Natural killer cell treated with Interleukin-12 subunit alpha and Interleukin-12 subunit beta and Interleukin-15 and Interleukin-18, amount 100 ng/mL, for 72 hours (primary cell): ENCODE measurements around the gene TRPM5. TPM values are rescaled to one million over a fixed set of nuclear protein-coding genes. Genes with fewer than 3 reads are reported as not detected.
A peak's percentile ranks its signal among the peaks of the same experiment; 100 is the strongest.
"Not testable (repeated sequence)": the region's sequence is repeated elsewhere in the genome, so short reads cannot be mapped to it uniquely, and the experiment has no call there.

Experiments used
- ATAC-seq, 2 donors: fragments of 150-1000 bp; cut with Tn5 transposase in 1 of 2; sonication (Bioruptor Pico), chemical (Tn5 transposase) in 1 of 2; 2 replicates each; pipeline ENCODE4 v1.10.0; 2021
- DNase-seq: peaks from one replicate; pipeline ENCODE4 v3.0.0; 2022; ENCODE audit warnings: low spot score
- H3K27ac Mint-ChIP-seq, 2 donors: 1 replicate in 1 of 2; 2 replicates in 1 of 2; pipeline ENCODE4 v1.8.0; 2022; ENCODE audit warnings: mixed read lengths in 2 of 2, mild to moderate bottlenecking in 1 of 2, moderate library complexity in 1 of 2
- H3K27me3 Mint-ChIP-seq, 2 donors: 1 replicate in 1 of 2; 2 replicates in 1 of 2; pipeline ENCODE4 v1.8.0; 2022; ENCODE audit warnings: mixed read lengths in 2 of 2
- H3K36me3 Mint-ChIP-seq: one replicate; pipeline ENCODE4 v1.8.0; 2022; ENCODE audit warnings: mixed read lengths
- H3K4me1 Mint-ChIP-seq, 2 donors: 1 replicate in 1 of 2; 2 replicates in 1 of 2; pipeline ENCODE4 v1.8.0; 2022; ENCODE audit warnings: low read depth in 2 of 2, mixed read lengths in 2 of 2, mild to moderate bottlenecking in 1 of 2
- H3K4me3 Mint-ChIP-seq: one replicate; pipeline ENCODE4 v1.8.0; 2022; ENCODE audit warnings: mixed read lengths
- H3K9me3 Mint-ChIP-seq: 2 replicates; pipeline ENCODE4 v1.8.0; 2022; ENCODE audit warnings: mixed read lengths
- total RNA-seq, 2 donors: library from RNA; stranded (reverse); gene quantifications; one replicate each; pipeline ENCODE4 v1.2.3, GENCODE V29; 2022

The TRPM5 gene
- total RNA-seq = not detected

DNA sequence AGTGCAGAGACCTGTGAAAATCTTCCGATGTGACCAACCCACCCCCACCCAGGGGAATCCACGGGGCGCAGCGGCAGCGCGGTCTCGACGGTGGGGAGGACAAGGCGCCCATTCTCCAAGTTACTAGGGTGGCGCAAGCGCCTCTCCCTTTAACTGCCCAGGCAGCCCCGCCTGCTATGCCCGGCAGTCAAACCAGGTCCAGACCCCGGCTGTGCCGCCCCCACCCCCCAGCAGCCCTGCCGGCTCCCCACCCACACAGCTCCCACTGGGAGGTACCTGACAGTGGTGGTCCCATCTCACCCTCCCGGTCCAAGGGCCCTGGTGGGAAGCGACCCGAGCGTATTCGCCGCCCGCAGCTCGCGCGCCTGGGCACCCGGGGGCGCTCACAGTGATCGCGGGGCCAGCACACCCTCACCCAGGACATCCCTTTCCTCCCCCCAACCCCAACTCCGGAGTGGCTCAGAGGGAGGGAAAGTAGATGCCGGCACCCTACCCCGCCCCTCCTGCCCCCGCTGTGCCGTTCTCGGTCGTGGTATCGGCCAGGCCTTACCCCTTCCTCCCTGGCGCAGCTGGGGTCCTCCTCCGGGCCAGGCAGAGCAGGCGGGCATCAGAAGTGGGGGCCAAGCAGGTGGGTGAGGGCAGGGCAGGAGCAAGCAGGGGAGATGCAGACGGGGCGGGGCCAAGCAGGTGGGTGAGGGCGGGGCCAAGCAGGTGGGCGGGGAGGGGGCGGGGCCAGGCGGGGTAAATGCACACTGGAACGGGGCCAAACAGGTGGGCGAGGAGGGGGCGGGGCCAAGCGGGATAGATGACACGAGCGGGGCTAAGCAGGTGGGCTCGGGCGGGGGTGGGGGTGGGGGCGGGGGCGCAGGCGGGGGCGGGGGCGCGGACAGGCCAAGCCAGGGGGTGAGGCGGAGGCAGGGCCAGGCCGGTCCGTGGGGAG, at the start of gene TRPM5:
Gene TRPM5, minus strand, starts transcription at position 634 of the 940 bp plus-strand sequence. CDS start 21,478 bp downstream, outside the sequence.
- Mint-ChIP-seq H3K4me3 (peak within 1 kb of the TSS; percentile 71), H3K4me1 (peaks cover 0 to 5% of the 10 kb centered on the region in 2 donors), H3K36me3 (no peaks in the 10 kb centered on the region), H3K27me3 (peaks cover 14 to 27% of the 10 kb centered on the region in 2 donors), H3K9me3 (no peaks in the 10 kb centered on the region), H3K27ac (no peak within 1 kb of the TSS)
- DNase-seq (peak; percentile 63), ATAC-seq (peak; percentile 14 to 48)

DNA sequence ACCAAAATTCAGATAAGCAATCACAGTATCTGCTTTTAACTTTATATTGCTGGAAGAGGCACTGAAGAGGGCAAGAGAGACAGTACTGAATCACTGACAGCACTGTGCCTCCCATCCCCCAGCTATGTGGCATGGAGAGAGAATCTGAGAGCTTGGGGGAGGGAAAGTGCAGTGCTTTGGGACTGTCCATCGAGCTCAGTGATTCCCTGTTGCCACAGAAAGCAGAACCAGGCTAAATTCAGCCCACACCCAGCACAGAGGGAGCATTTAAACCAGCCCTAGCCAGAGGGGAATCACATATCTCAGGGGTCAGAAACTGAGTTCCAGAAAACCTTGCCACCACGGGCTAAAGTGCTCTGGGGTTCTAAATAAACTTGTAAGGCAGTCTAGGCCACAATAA, 44.8 kb upstream of the TRPM5 start:
- Mint-ChIP-seq H3K9me3 (peaks cover 12% of the 10 kb centered on the region), H3K4me1 (no peaks in the 10 kb centered on the region), H3K4me3 (no peak overlapping the region), H3K27me3 (peaks cover 36 to 43% of the 10 kb centered on the region in 2 donors), H3K36me3 (peaks cover 20% of the 10 kb centered on the region), H3K27ac (no peak overlapping the region)
- ATAC-seq (no peak), DNase-seq (no peak)

GRCh38 chr11:2488004-2488403, 43.7 kb upstream of the TRPM5 start:
- H3K27ac Mint-ChIP-seq = no peak overlapping the region
- DNase-seq (no peak), ATAC-seq (no peak)
- H3K9me3 Mint-ChIP-seq = peaks cover 12% of the 10 kb centered on the region
- no peak overlapping the region for H3K4me3 Mint-ChIP-seq
- peaks cover 0 to under 1% of the 10 kb centered on the region in 2 donors for H3K4me1 Mint-ChIP-seq
- peaks cover 39 to 41% of the 10 kb centered on the region in 2 donors for H3K27me3 Mint-ChIP-seq
- H3K36me3 Mint-ChIP-seq = peaks cover 18% of the 10 kb centered on the region

- Mint-ChIP-seq H3K4me3 (no peak overlapping the region), H3K9me3 (peaks cover 12% of the 10 kb centered on the region), H3K36me3 (peaks cover 22% of the 10 kb centered on the region), H3K4me1 (peaks cover 14 to 15% of the 10 kb centered on the region in 2 donors), H3K27ac (no peak overlapping the region), H3K27me3 (peaks cover 47 to 50% of the 10 kb centered on the region in 2 donors)
- ATAC-seq (no peak), DNase-seq (peak; percentile 8)
Measured at GRCh38 chr11:2484576-2485125, 40.3 kb upstream of the TRPM5 start.

- Mint-ChIP-seq H3K4me3 (no peak overlapping the region), H3K27me3 (peaks cover 42 to 43% of the 10 kb centered on the region in 2 donors), H3K27ac (no peak overlapping the region), H3K4me1 (peaks cover 14 to 15% of the 10 kb centered on the region in 2 donors), H3K36me3 (peaks cover 17% of the 10 kb centered on the region), H3K9me3 (peaks cover 7% of the 10 kb centered on the region)
- ATAC-seq (no peak), DNase-seq (no peak)
Measured at GRCh38 chr11:2483426-2483825, 39.1 kb upstream of the TRPM5 start.

DNA sequence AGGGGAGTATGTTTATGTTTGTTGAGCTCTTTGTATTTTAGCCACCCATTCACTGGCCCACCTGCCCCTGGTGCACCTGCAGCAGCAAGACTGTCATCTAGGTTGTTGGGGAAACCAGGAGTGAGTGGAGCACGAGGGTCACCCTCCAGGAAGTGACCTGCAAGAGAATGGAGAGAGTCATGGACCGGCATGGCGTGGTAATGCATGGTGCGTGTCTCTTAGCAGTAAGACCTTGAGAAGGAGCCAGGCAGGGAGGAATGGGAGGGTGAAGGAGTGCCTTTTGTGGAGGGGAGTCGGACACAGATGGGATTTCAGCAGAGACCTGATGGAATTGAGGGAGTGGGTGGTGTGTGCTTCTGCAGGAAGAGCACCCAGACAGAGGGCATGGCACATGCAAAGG, 38.4 kb upstream of the TRPM5 start:
- Mint-ChIP-seq H3K36me3 (peaks cover 10% of the 10 kb centered on the region), H3K9me3 (no peaks in the 10 kb centered on the region), H3K27me3 (peaks cover 42 to 43% of the 10 kb centered on the region in 2 donors), H3K4me1 (peaks cover 14 to 15% of the 10 kb centered on the region in 2 donors), H3K27ac (no peak overlapping the region), H3K4me3 (no peak overlapping the region)
- DNase-seq (peak; percentile 28), ATAC-seq (no peak)

DNA sequence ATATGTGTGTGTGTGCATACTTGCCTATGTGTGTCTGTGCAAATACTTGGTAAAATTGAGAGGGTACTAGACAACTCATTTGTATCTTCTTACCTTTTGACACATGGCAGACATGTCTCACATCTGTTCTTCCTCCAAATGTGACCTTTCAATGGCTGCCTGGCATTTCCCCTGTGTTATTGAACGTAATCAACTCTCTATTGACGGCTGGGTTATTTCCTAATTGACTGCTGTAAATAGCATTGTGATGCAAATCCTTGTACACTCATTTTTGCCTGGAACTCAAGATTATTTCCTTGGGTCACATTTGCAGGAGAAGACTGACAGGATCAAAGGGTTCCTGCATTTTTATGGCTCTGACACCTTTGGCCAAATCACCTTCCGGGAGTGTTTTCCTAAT, 37.9 kb upstream of the TRPM5 start:
- Mint-ChIP-seq H3K27ac (no peak overlapping the region), H3K4me1 (peaks cover 14 to 15% of the 10 kb centered on the region in 2 donors), H3K4me3 (no peak overlapping the region), H3K9me3 (no peaks in the 10 kb centered on the region), H3K27me3 (peaks cover 42 to 43% of the 10 kb centered on the region in 2 donors), H3K36me3 (peaks cover 9% of the 10 kb centered on the region)
- ATAC-seq (no peak), DNase-seq (no peak)

- H3K36me3 Mint-ChIP-seq = peaks cover 9% of the 10 kb centered on the region
Measured at GRCh38 chr11:2481253-2481652, 36.9 kb upstream of the TRPM5 start.

DNA sequence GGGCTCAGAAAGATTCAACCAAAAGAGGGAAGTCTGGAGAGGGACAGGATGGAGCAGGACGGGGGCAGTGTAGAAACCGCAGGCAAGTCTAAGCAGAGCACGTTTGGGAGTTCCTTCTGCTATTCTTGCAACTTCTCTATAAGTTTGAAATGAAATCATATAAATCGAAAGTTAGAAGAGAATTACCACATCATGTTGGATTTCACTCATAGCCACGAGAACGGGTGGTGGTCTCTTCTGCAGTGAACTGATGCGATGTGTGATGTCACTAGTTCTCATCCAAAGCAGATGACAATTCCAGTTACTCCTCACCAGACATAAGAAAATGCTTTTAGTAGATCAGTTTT, 36.5 kb upstream of the TRPM5 start:
- no peak overlapping the region for H3K27ac Mint-ChIP-seq
- no peak for ATAC-seq
- H3K27me3 Mint-ChIP-seq = peaks cover 42 to 47% of the 10 kb centered on the region in 2 donors
- peaks cover 9% of the 10 kb centered on the region for H3K36me3 Mint-ChIP-seq
- peaks cover 14 to 15% of the 10 kb centered on the region in 2 donors for H3K4me1 Mint-ChIP-seq
- no peak for DNase-seq
- peak overlapping the region; percentile 3 for H3K4me3 Mint-ChIP-seq
- H3K9me3 Mint-ChIP-seq = no peaks in the 10 kb centered on the region

More at GRCh38 chr11:2481253-2481652, 36.9 kb upstream of the TRPM5 start:
- peak; percentile 38 for DNase-seq
- Mint-ChIP-seq H3K27me3 (peaks cover 42 to 47% of the 10 kb centered on the region in 2 donors), H3K27ac (no peak overlapping the region), H3K4me3 (no peak overlapping the region), H3K4me1 (peaks cover 14 to 15% of the 10 kb centered on the region in 2 donors), H3K9me3 (no peaks in the 10 kb centered on the region)
- peak in 1 of 2 donors; percentile 27 for ATAC-seq

- H3K4me1 Mint-ChIP-seq = peaks cover 14 to 15% of the 10 kb centered on the region in 2 donors
- H3K27me3 Mint-ChIP-seq = peaks cover 39 to 46% of the 10 kb centered on the region in 2 donors
- H3K4me3 Mint-ChIP-seq = peak overlapping the region; percentile 3
- H3K27ac Mint-ChIP-seq, H3K9me3 Mint-ChIP-seq, DNase-seq, ATAC-seq, H3K36me3 Mint-ChIP-seq: not testable (repeated sequence)
Measured at GRCh38 chr11:2480067-2480873, 36.0 kb upstream of the TRPM5 start.

GRCh38 chr11:2477936-2478335, 33.6 kb upstream of the TRPM5 start:
- H3K36me3 Mint-ChIP-seq = peaks cover 5% of the 10 kb centered on the region
- H3K9me3 Mint-ChIP-seq = no peaks in the 10 kb centered on the region
- no peak overlapping the region for H3K4me3 Mint-ChIP-seq
- peaks cover 28 to 42% of the 10 kb centered on the region in 2 donors for H3K27me3 Mint-ChIP-seq
- DNase-seq (no peak), ATAC-seq (no peak)
- peaks cover 14% of the 10 kb centered on the region in 2 donors for H3K4me1 Mint-ChIP-seq
- no peak overlapping the region for H3K27ac Mint-ChIP-seq

DNA sequence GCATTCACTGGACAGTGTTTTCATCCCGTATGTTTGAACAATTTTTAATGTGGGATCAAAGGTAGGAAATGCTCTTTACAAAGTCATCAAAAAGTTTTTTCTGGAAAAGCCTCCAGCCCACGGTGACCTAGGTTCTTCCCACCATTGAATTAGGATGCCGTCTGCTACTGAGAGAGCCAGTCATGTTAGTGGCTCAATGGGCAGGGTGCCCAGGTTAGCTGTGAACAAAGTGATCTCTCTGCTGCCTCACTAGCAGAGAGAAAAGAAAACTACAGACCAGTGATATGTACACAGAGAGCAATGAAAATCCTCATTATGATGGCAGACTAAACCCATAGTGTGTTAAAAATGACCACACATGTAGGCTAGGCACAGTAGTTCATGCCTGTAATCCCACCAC, 32.9 kb upstream of the TRPM5 start:
- DNase-seq (no peak), ATAC-seq (no peak)
- Mint-ChIP-seq H3K27ac (no peak overlapping the region), H3K4me1 (peaks cover 11 to 14% of the 10 kb centered on the region in 2 donors), H3K4me3 (no peak overlapping the region), H3K36me3 (peaks cover 5% of the 10 kb centered on the region), H3K9me3 (no peaks in the 10 kb centered on the region), H3K27me3 (peaks cover 24 to 37% of the 10 kb centered on the region in 2 donors)

DNA sequence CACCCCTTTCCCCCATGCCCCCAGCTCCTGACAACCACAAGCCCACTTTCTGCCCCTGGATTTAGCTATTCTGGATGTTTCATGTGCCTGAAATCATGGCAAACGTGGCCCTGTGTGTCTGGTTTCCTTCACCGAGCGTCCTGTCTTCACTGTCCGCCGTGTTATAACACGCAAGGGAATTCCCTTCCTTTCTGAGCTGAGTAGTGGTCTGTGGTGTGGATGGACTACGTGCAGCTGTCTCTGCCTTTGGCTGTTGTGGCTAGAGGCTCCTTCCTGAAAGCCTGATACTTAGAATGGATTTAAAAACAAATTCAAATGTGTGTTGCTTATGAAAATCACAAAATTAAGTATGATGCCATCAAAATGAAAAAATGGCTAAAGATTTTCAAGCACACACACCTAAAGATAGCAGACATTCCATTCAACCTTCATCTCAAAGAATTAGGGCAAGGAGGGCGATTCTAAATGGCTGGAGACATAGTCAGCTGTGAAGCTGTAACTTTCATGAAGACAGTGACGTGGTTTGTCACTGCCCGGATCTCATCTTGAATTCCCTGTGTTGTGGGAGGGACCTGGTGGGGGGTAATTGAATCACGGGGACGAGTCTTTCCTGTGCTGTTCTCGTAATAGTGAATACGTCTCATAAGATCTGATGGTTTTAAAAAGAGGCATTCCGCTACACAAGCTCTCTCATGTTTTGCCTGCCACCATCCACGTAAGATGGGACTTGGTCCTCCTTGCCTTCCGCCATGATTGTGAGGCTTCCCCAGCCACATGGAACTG, 31.0 kb upstream of the TRPM5 start:
- peaks cover 31 to 37% of the 10 kb centered on the region in 2 donors for H3K27me3 Mint-ChIP-seq
- H3K4me3 Mint-ChIP-seq = no peak overlapping the region
- H3K27ac Mint-ChIP-seq = no peak overlapping the region
- H3K4me1 Mint-ChIP-seq = peaks cover 8 to 14% of the 10 kb centered on the region in 2 donors
- ATAC-seq (no peak), DNase-seq (no peak)
- H3K9me3 Mint-ChIP-seq = no peaks in the 10 kb centered on the region
- peaks cover 5% of the 10 kb centered on the region for H3K36me3 Mint-ChIP-seq
